HG02943 (cell line): ENCODE measurements around the gene RCL1.
"Not testable (repeated sequence)": the region's sequence is repeated elsewhere in the genome, so short reads cannot be mapped to it uniquely, and the experiment has no call there.

Source experiments
- ATAC-seq: cut with Tn5 transposase; IDR thresholded peaks from one replicate; pipeline ENCODE4 v1.9.1; 2021; ENCODE audit warnings: mild to moderate bottlenecking, low read depth, moderate library complexity; ENCODE audit not compliant: unreplicated experiment

The RCL1 gene

DNA sequence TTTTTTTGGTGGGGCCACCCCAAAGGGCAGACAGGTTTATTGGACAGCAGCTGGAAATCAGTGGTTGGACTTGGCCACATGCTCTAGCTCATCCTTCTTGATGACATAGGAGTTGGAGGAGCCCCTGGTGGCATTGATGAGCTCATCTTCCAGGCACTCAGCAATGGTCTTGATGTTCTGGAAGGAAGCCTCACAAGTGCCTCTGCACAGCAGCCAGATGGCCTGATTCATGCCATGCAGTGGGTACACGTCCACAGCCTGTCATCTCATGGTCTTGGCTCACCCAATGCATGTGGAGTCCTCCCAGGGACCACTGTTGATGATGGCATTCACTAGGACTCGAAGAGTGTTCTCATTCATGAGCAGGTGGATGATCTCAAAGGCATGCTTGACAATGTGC, 11.3 kb upstream of the RCL1 start:
- no peak for ATAC-seq

DNA sequence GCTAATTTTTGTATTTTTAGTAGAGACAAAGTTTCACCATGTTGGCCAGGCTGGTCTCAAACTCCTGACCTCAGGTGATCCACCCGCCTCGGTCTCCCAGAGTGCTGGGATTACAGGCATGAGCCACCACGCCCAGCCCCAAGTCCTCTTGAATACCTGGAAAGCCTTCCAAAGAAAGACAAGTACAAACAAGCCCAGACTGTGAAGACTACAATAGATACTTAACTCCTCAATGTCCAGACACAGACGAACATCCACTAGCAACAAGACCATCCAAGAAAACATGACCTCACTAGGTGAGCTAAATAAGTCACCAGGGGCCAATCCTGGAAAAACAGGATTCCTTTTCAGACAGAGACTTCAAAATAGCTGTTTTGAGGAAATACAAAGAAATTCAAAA, 9.6 kb upstream of the RCL1 start:
- ATAC-seq = not testable (repeated sequence)

DNA sequence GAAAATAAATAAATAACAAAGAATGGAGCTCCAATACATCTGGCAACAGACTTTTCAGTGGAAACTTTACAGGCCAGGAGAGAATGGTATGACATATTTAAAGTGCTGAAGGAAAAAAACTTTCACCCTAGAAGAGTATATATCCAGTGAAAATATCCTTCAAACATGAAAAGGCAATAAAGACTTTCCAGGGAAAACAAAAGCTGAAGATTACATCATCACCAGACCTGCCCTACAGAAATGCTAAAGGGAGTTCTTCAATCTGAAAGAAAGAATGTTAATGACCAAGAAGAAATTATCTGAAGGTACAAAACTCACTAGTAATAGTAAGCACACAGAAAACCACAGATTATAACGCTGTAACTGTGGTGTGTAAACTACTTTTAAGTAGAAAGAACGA, 8.3 kb upstream of the RCL1 start:
- ATAC-seq = no peak

DNA sequence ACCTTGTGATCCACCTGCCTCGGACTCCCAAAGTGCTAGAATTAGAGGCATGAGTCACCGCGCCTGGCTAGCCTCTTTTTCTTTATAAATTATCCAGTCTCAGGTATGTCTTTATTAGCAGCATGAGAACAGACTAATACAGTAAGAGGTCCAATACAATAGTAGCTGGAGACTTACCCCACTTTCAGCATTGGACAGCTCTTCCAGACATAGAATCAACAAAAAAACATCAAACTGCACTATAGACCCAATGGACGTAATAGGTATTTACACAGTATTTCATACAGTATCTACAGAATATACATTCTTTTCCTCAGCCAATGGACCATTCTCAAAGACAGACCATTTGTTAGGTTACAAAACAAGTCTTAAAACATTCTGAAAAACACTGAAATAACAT, 6.1 kb upstream of the RCL1 start:
- ATAC-seq = no peak

DNA sequence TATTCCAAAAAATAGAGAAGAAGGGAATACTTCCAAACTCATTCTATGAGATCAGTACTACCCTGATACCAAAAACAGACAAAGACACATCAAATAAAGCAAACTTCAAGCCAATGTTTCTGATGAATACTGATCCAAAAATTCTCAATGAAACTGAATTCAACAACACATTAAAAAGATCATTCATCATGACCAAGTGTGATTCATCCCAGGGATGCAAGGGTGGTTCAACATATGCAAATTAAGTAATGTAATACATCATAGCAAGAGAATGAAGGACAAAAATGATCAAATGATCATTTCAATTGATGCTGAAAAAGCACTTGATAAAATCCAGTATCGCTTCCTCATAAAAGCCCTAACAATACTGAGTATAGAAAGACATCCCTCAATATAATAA, 4.9 kb upstream of the RCL1 start:
- ATAC-seq = no peak

DNA sequence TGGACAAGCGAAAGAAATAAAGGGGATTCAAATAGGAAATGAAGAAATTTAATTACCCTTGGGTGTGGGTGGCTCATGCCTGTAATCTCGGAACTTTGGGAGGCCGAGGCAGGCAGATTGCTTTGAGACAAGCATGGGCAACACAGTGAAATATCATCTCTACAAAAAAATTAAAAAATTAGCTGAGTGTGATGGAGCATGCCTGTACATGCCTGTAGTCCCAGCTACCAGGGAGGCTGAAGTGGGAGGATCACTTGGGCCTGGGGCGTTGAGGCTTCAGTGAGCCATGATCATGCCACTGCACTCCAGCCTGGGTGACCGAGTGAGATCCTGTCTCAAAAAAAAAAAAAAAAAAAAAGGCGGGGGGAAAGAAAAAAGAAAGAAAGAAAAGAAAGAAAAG, 4.0 kb upstream of the RCL1 start:
- ATAC-seq = no peak

DNA sequence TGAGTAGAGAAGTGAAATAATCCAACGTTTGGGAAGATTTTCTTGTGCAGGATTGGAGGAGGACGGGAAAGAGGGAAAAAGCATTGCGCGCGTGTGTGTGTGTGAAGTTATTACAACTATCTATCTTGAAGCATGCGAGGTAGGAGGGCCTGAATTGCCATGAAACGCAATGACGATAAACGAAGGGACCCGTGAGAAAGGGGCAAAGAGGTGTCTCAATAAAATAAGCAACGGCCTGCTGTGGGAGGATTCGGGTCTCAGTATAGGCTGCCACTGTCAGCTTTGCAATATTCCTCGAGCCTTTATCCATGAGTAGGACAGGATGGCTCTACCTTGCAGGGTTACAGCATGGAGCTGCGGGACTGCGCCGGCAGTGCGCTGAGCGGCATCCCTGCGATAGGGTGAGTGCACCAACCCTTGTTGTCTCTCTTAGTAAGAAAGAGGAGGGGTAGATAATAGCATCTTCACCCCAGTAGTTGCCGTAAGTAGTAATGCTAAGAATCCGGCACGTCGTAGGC, 631 bp upstream of the RCL1 start:
- peak; percentile 36 for ATAC-seq

DNA sequence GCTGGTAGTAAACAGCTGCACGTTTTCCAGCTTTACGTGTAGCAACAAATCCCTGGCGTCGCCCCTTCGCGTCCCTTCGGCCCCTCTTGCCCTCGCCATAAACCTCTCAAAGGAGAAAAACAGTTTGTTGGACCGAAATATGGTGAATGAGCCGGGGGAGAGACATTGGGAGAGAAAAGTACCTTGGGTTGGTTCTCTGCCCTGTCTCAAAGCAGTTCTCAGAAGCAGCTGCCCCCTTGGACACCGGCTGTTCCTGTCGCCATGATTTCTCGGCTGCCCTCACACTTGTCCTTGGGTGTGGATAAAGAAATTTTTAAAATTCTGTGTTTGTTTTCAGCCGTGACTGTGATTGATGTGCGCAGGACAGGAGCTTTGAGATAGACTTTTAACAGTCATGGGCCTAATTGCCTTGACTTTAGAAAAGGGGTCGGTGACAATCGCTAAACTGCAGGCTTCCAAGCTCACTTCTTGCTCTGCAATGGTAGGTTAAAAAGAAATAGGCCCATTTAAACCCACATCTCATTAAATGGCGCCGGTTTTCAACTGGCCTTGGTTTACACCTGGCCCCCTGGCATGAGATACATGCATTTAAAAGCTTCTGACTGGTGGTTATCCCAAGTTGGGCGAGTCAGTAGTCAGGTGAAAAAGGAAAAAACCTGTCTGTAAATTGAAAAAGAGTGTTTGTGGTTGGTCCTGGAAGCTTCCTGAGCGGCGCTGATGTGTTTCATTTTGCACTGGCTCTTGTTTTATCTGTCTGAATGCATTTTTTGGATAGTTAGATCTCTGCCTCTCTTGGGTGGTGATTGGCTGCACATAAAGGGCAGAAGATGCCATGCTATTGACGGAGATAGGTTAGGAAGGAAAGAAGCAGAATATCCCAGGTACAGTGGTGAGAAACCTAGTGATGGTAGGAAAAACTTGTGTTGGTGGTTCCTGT, 983 bp downstream of the RCL1 start:
- no peak for ATAC-seq

DNA sequence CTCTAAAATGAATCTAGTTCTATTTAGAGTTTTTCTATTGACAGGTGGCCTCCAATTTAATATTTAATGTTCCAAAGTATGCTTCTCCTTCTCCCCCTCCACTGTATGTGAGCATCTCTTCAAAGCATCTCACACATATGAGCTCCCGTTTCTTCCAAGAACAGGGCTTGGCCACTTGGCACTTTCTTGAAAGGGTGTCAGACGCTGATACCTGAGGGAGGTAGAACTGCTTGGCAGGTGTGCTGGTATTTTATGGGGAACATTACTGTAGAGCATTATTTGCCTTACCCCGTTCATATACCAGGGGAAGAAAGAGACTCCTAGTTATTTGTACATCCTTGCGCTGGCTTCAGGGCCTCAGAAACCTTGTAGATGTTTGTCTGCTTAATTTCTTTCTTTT, 1.9 kb downstream of the RCL1 start:
- ATAC-seq = no peak

DNA sequence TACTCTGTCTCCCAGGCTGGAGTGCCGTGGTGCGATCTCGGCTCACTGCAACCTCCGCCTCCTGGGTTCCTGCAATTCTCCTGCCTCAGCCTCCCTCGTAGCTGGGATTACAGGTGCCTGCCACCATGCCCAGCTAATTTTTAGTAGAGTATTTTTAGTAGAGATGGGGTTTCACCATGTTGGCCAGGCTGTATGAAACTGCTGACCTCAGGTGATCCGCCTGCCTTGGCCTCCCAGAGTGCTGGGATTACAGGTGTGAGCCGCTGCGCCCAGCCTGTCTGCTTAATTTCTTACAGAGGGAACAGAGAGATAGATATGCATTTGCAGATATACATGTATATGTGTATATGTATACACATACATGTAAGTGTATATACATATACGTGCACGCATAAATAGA, 2.4 kb downstream of the RCL1 start:
- ATAC-seq = not testable (repeated sequence)

DNA sequence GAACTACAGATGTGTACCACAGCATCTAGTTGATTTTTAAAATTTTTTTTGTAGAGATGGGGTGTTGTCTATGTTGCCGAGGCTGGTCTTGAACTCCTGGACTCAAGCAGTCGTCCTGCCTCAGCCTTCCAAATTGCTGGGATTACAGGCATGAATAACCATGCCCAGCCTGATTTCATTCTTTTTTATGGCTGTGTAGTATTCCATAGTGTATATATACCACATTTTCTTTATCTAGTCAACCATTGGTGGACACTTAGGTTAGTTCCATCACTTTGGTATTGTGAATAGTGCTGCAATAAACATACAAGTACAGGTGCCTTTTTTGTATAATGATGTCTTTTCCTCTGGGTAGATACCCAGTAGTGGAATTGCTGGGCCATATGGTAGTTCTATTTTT, 3.8 kb downstream of the RCL1 start:
- ATAC-seq = no peak

DNA sequence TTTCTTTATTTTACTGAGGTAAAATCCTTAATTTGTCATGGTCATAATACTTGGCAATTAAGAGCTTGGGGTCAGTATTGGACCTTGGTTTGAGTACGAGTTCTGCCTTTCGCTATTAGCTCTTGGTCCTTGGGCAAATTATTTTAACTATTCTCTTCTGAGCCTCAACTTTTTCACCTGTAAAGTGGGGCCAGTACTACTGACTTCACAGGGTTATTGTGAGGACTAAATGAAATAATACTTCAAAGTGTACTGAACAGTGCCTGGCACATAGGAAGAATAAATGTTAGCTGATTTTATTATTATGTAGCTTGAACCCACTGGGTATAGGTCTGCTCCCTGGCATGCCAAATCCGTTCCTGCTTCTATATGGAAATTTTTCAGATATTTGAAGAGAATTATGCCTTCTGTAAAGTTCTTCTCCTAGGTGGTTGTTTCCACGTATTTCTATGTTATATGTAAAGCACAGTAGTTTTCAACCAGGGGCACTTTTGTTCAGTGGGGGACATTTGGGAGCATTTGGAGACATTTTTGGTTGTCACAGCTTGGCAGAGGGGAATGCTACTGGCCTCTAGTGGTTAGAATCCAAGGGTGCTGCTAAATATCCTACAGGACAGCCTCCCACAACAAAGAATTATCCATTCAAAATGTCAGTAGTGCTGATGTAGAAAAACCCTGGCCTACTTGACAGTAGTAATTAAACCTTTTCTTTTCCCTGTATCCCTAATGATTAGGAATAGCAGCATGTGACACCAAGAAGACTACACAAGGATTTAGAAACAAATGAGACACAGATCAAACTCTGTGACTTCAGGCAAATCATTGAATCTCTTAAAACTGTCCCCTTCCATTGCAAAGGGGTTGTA, 4.5 kb downstream of the RCL1 start:
- ATAC-seq = no peak

DNA sequence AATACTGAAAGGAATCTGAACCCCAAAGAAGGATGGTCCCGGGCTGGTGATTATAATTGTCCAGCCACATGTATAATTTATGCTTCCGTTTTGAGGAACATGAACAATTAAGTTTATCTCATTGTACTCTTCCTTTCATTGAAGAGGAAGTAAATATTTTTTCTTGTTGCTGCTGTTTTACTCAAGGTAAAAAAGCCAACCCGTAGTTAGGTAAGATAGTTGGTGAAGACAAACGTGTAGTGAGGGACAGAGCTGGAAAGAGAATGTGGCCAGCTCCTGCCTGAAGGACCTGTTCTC, 5.1 kb downstream of the RCL1 start:
- no peak for ATAC-seq

DNA sequence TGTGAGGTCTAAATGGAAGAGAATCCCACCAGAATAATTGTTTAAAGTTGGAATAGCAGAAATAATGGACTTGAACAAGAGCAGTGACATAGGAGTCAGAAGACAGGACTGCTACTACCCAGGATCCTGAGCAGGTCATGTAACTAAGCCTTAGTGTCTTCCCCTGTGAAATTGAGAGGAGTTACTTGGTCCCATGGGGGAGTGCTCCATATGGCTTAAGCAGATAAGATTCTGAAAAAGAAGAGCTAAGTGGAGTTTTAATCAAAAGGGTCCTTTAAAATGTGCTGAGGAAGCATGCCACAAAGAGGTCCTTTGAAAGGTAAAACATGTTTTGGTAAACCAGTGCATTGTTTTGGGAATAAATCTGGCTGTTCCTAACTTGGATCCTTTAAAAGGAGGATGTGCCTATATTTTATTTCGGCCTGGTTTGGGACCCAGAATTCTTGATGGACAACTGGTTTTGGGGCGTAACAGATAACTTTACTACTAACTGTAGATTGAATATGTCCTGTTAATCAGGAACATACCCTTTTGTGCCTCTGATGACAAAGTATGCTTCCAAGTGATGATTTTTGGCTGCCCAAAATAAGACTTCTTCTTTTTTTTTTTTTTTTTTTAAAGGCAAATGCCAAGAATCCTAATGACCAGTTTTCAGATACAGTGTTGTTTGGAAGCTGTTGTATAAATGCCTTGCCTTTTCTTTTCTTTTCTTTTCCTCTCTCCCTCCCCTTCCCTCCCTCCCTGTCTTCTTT, 5.7 kb downstream of the RCL1 start:
- no peak for ATAC-seq

DNA sequence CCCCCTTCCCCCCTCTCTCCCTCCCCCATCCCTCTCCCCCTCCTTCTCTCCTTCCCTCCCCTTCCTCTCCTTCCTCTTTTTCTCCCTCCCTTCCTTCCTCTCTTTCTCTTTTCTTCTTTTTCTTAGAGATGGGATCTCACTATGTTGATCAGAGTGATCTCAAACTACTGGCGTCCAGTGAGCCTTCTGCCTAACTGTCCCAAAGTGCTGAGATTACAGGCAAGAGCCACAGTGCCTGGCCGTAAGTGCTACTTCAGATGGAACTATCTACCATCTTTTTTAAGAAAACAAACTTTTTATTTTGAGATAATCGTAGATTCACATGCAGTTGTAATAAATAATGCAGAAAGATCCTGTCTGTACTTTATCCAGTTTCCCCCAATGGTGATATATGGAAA, 6.3 kb downstream of the RCL1 start:
- ATAC-seq = no peak

DNA sequence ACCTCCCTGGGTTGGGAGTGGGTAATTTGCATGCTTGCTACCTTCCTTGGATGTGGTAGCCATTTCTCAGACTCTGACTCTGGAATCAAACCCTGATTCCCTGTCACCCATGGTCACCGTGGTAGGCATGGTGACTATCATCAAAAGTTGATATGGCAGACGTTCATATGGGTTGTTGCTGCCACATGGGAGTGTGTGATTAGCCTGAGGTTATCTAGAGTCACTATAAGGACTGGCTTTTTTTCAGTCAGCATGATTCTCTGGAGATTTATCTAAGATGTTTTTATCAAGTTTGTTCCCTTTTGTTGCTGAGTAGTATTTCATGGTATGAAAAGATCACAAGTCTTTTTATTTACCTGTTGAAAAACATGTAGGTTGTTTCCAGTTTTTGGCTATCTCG, 7.0 kb downstream of the RCL1 start:
- no peak for ATAC-seq

DNA sequence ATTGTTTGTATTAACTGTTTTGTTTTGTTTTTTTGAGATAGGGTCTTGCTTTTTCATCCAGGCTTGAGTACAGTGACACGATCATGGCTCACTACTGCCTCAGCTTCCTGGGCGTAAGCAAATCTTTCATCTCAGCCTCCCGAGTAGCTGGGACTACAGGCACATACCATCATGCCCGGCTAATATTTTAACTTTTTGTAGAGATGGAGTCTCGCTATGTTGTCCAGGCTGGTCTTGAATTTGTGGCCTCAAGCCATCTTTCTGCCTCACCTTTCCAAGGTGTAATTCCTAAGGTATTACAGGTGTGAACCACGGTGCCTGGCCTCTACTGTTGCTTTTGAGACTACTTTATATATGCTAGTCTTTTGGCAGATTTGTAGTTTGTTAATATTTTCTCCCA, 8.4 kb downstream of the RCL1 start:
- ATAC-seq = no peak

DNA sequence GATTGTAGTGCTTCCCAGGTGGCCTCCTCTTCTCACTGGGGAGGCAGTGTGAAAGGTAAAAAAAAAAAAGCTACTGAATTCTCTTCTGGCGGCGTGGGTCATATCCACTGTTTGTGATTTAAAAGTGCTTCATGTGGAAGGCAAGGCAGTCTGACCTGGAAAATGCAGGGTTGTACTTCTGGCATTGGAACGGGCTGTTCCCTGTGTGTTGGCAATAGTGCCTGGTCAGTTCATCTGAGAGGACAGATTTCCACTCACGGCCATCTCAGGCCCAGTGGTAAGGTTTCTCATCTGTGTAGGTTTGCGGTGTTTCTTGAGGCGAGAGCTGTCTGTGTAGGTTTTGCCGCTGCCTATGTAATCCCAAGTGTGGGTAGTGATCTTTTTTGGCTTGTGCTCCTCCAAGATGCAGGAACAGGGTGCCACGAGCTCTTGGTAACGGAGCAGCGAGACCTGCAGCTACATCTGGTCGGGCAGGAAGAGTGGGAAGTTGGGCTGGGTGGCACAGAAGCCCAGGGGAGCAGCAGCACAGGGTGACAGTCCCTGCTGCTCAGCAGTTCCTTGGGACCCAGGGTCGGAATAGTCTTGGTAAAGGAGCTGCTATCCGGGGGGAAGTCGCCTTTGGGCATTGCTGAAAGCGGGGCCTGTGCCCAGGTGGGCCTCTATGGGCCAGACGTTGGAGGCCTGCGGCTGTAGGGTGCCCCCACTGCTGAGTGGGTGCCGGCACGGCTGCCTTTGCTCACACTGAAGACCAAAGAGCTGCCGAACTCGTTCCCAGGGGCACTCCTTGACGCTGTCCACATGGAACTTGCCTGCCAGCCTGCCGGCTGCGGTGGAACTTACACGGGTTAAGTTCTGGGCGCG, 11.2 kb downstream of the RCL1 start:
- no peak for ATAC-seq

DNA sequence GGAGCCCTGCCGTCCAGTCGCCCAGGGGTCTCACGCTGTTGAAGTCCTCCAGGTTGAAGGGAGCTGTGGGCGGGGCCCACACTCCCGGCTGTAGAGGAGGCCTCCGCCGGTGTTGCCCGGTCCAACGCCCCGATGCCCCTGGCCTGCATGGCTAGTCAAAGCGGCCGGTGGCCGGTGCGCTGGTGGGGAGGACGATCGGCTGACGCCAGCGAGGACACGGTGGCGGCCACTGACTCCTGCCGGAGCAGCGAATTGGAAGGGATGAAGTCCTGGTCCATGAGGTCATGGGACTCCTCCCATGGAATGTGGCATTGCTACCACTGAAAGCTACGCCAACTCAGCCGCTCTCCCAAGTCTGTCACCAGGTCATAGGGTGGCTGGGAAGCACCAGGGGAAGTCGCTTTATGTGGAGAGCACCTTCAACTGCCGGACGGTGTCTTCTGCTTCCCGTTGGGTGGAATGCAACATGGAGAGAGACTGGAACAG, 11.8 kb downstream of the RCL1 start:
- no peak for ATAC-seq
